GM19240 (cell line): ENCODE measurements around the gene BNIP2.
"Not testable (repeated sequence)": the region's sequence is repeated elsewhere in the genome, so short reads cannot be mapped to it uniquely, and the experiment has no call there.

ENCODE experiments used
- DNase-seq: peaks from one replicate; pipeline ENCODE4 v3.0.0; 2011; ENCODE audit warnings: low spot score; ENCODE audit not compliant: insufficient read length

The BNIP2 gene

DNA sequence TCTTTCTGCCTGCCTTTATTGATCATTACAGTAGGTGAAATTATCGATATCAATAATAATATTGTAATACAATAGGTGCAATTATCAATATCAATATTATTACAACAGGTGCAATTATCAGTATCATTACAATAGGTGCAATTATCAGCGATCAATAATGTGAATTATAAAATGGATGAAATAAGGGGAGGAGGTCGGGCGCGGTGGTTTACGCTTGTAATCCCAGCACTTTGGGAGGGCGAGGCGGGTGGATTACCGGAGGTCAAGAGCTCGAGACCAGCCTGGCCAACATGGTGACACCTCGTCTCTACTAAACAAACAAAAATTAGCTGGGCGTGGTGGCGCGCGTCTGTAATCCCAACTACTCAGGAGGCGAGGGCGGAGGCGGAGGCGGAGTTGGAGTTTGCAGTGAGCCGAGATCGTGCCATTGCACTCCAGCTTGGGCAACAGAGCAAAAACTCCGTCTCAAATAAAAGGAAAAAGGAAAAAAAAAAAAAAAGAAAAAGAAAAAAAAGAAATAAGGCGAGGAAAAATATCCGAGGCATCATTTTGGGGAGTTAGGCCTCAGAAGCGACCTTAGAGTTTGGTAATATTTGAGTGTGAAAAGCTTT, 611 bp upstream of the BNIP2 start:
- no peak for DNase-seq

- no peak for DNase-seq
Observed at GRCh38 chr15:59688423-59688781, 718 bp downstream of the BNIP2 start.

DNA sequence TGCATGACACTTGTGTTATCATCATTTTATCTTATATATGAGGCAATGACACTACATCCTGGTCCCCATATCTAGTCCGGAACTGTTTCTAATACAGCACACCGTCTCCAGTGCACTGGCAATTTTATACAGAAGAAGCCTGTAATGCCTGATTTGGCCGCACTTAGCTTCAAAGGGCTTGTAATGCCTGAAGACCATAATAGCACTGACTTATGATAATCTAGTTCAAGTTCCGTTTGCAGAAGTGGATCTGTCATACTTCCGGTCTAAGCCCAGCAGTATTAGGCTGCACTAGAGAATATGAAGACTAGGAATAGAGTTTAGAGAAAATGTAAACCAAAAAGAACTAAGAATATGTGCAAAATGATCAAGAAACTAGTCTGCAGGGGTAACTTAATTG, 1.3 kb downstream of the BNIP2 start:
- DNase-seq: no peak

DNA sequence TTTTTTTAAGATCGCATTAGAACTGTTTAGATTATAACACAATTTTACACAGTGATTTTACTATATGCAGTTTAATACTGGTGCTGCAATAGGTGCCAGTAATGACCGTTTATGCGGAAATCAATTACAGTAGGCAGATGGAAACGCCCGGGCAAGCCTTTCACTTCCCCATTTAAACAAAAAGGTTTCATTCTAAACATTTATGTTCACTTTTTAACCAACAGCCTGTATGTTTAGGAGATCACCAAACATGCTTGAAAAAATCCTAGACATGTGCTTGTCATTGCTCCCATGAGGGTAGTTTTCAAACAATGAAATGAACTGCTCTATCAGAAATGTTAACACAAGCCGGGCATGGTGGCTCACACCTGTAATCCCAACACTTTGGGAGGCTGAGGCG, 2.7 kb downstream of the BNIP2 start:
- DNase-seq: peak; percentile 19

DNA sequence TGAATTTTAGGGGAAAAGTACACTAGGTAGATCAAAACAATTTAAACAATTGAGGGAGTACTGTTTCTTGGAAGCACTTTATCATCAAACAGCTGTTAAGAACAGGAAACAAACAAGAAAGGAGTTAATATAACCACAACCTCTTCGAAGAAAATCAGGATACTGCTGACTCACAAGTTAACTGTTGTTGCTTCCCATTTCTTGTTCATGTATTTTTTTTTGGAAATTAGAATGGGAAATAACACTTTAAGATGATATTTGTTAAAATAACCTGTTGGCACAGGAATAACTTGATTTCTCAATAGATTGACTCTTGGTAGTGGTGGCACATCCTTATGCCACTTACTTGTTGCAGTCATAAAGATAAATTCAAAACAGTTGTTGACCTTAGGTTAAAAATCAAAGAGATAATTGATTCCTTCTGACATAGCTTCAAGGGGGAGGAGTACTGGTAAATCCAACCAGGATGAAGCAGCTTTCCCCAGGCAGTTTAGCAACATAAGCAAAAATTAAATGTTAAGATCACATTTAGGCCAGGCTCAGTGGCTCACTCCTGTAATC, 3.3 kb downstream of the BNIP2 start:
- no peak for DNase-seq

- DNase-seq: no peak
Observed at GRCh38 chr15:59680870-59681269, 8.2 kb downstream of the BNIP2 start.

DNA sequence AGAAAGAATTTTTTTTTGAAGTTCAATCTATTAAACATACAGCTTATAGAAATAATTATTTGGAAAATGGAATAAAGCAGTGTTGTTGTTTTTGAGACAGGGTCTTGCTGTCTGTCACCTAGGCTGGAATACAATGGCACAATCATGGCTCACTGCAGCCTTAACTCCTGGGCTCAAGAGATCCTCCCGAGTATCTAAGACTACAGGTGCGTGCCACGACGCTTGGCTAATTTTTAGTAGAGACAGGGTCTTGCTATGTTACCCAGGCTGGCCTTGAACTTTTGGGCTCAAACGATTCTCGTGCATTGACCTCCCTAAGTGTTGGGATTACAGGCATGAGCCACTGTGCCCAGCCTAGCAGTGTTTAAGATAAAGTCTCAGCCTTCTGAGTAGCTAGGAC, 8.8 kb downstream of the BNIP2 start:
- no peak for DNase-seq

DNA sequence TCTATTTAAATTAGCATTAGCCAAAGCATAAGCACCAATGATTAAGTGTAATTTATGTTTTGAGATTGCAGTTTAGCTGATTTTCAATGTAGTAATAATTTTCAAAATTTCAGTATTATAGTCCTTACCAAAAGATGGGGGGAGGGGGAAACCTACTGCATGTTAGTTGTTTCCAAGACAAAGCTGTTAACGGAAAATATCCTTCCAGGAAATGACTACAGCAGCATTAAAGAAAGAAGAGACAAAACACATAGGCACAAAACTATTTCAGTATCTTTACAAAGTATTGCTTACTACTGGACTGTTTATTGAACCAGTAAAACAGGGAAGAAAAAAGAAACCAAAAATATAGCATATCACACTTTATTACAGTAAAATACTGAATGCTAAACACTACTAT, 10.5 kb downstream of the BNIP2 start:
- no peak for DNase-seq

DNA sequence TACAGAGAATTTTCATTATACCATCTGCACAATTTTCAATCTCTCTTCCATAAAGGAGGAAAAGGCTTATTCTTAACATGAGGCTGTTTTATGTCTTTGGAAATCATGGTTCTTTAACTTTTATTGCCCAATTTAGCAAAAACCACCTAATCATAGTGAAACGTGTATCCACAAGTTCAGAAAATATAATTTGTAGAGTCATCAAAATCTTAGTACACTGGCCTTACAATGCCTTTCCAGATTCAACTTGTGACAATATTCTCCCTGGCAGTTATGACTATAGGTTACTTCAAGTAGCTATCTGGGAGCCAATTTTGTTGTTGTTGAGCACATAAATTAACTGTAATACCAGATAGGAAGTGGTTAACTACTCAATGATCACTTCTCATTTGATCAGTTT, 10.9 kb downstream of the BNIP2 start:
- no peak for DNase-seq

GRCh38 chr15:59676565-59676964, 12.6 kb downstream of the BNIP2 start:
- DNase-seq: no peak

DNA sequence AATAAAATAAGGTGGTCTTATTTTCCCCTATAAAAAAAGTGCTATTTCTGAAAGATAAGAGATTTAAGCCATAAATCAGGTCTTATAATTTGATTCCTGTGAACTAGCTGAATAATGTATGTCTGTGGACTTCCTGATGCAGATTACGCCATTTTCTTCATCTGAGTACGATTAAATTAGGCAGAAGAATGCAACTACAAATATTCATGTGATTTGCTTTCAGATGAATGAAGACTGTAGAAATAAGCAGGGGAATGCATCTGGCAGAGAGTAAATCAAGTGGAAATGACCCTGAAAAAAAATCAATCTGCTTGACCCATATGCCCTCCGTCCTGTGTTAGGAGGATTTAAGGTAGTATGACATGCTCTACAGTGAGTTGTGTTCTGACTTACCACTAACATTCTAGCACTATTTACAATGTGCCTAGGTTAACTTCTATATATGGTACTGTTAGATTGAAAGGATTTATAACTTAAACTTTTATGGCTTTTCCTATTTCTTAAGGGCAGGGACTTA, 14.7 kb downstream of the BNIP2 start:
- no peak for DNase-seq

GRCh38 chr15:59668556-59668955, 20.6 kb downstream of the BNIP2 start:
- no peak for DNase-seq

- DNase-seq: no peak
Observed at GRCh38 chr15:59662260-59662659, 26.9 kb downstream of the BNIP2 start.

DNA sequence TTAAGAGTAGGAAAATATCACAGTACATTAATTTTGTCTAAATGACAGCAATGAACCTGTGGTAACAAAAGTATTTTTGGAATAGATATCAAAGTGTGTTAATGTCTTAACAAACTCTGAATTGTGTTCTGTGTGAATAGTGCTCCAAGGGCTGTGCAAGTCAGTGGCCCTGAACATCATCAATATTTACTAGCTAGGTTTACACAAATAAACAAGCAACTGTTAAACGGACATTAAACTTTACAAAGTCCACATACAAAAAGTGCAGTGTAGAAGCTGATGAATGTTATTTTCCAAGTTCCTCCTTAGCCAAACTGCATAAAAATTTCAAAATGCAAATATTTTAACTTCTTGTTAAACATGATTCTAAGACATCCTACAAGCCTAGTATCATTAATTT, 29.8 kb downstream of the BNIP2 start:
- DNase-seq: no peak

GRCh38 chr15:59657635-59658125, 31.4 kb downstream of the BNIP2 start:
- no peak for DNase-seq

- DNase-seq: peak; percentile 67
Observed at GRCh38 chr15:59656897-59657634, 32.1 kb downstream of the BNIP2 start, which contains the start of gene GTF2A2. Gene GTF2A2, minus strand, starts transcription at chr15:59657515. Its CDS starts 5,238 bp downstream, at chr15:59652277.

DNA sequence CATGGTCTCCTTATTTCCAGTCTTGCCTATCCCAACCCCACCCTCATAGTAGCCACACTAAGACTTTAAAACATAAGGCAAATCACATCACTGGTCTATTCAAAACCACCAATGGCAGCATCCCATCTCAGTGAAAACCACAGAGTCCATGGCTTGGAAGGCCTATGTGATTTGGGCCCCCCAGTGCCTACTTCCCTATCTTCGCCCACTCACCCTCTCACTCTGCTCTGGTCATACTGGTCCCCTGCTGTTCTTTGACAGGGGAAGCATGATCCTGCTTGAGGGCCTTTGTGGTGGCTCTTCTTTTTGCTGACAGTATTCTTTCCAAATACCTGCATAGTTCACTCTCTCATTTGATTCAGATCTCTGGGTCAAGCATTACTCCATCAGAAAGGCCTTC, 35.1 kb downstream of the BNIP2 start:
- DNase-seq: no peak

DNA sequence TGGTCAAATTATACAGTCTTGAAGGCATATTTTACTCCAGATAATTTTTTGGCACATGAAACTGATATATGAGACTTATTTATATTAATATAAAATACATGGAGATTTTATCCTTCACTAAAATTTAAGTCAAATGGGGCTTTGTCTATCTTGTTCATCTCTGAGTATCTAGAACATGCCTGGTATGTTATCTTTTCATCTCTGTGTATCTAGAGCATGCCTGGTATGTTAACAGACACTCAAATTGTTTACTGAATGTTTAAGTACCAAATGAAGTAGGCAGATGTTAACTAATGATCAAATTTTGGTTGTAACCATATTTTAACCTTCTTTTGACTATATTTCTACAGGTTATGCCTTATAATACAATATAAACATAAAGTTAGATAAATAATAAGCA, 39.5 kb downstream of the BNIP2 start:
- DNase-seq: no peak

- DNase-seq: no peak
Observed at GRCh38 chr15:59647085-59647484, 42.0 kb downstream of the BNIP2 start.

DNA sequence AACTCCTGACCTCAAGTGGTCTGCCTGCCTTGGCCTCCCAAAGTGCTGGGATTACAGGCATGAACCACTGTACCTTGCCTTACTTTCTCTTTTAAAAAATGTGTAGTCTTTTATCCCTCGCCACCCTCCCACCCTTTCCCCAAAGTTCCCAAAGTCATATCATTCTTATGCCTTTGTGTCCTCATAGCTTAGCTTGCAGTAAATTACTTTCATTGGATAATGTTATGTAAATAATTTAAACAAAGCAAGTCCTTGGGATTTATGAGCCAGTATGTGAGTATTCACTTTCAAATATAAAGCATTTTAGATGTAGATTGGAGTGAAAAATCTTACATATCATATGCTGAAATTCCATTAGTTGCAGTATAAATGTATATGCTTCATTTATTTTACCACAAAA, 42.8 kb downstream of the BNIP2 start:
- no peak for DNase-seq

- DNase-seq: not testable (repeated sequence)
Observed at GRCh38 chr15:59645812-59646211, 43.3 kb downstream of the BNIP2 start.

GRCh38 chr15:59644756-59645155, 44.4 kb downstream of the BNIP2 start:
- no peak for DNase-seq

GRCh38 chr15:59642351-59642750, 46.8 kb downstream of the BNIP2 start:
- no peak for DNase-seq
